K562 (cell line): ENCODE results near the gene NKAIN1. TPM values are rescaled to one million over a fixed set of nuclear protein-coding genes. Genes with fewer than 3 reads are reported as not detected.

Source experiments
- ATF1 ChIP-seq, 2 experiments: fragments of 450-650 bp in 1 of 2; IDR thresholded peaks; 2 replicates each; pipeline ENCODE4 v1.6.1; 2016; ENCODE audit warnings: missing compliant biosample characterization in 1 of 2, missing genetic modification characterization in 1 of 2
- BCL6 ChIP-seq: fragments of 250-450 bp; sonication (Bioruptor Pico); IDR thresholded peaks from 2 replicates; pipeline ENCODE4 v1.4.0; 2020
- BCOR ChIP-seq: fragments of 450-650 bp; IDR thresholded peaks from 2 replicates; pipeline ENCODE4 v1.6.1; 2016
- GABPB2 ChIP-seq: fragments of 250-450 bp; sonication (Bioruptor Pico); conservative IDR thresholded peaks from 2 replicates; pipeline ENCODE4 v1.5.1; 2021; ENCODE audit warnings: mild to moderate bottlenecking
- GTF2B ChIP-seq: IDR thresholded peaks from 2 replicates; pipeline ENCODE4 v1.6.1; 2011; ENCODE audit not compliant: insufficient read length; ENCODE audit errors: extremely low read depth
- HDAC2 ChIP-seq: fragments of 450-650 bp; IDR thresholded peaks from 2 replicates; pipeline ENCODE4 v1.6.1; 2016; ENCODE audit warnings: mild to moderate bottlenecking
- HINFP ChIP-seq: fragments of 450-650 bp; conservative IDR thresholded peaks from 2 replicates; pipeline ENCODE4 v1.6.1; 2016; ENCODE audit warnings: missing genetic modification characterization, low read depth, mild to moderate bottlenecking, control low read depth, missing compliant biosample characterization
- KAT7 ChIP-seq: sonication (generic); formaldehyde crosslinking; IDR thresholded peaks from 2 replicates; pipeline ENCODE4 v1.8.0; 2022; ENCODE audit warnings: missing genetic modification reagents, mild to moderate bottlenecking, borderline replicate concordance
- MBD1 ChIP-seq: fragments of 250-450 bp; sonication (Bioruptor Pico); IDR thresholded peaks from 2 replicates; pipeline ENCODE4 v1.8.0; 2022; ENCODE audit warnings: inconsistent platforms
- NUFIP1 ChIP-seq: fragments of 450-650 bp; IDR thresholded peaks from 2 replicates; pipeline ENCODE4 v1.6.1; 2018; ENCODE audit not compliant: partially characterized antibody
- POLR3A ChIP-seq: IDR thresholded peaks from 2 replicates; pipeline ENCODE4 v1.6.1; 2011; ENCODE audit warnings: borderline replicate concordance, mild to moderate bottlenecking, moderate library complexity; ENCODE audit not compliant: insufficient read length, insufficient read depth; ENCODE audit errors: extremely low read depth
- REST ChIP-seq, 2 experiments: fragments of 450-650 bp; formaldehyde crosslinking in 1 of 2; IDR thresholded peaks; 2 replicates each; pipeline versions ENCODE4 v1.4.0 to v1.6.1; 2014 to 2020; ENCODE audit warnings: mild to moderate bottlenecking in 2 of 2, borderline replicate concordance in 1 of 2, low read depth in 1 of 2
- RNF2 ChIP-seq: sonication (generic); IDR thresholded peaks from 2 replicates; pipeline ENCODE4 v1.6.1; 2016
- ZFX ChIP-seq: sonication (generic); formaldehyde crosslinking; IDR thresholded peaks from 2 replicates; pipeline ENCODE4 v1.8.0; 2022; ENCODE audit warnings: mild to moderate bottlenecking, missing genetic modification reagents, moderate library complexity
- ZNF316 ChIP-seq: fragments of 450-650 bp; IDR thresholded peaks from 2 replicates; pipeline ENCODE4 v1.6.1; 2016
- ZNF561 ChIP-seq: fragments of 450-650 bp; formaldehyde crosslinking; conservative IDR thresholded peaks from 2 replicates; pipeline ENCODE4 v1.4.0; 2020; ENCODE audit warnings: mild to moderate bottlenecking, moderate library complexity
- polyA plus RNA-seq, 8 experiments: library from polyadenylated mRNA; depleted of rRNA in 4 of 8; stranded (reverse) in 5 of 8; unstranded in 3 of 8; fragments of >200 nt; fragmentation: Nextera tagmentation in 2 of 8; fragmentation: Illumina TruSeq in 1 of 8; extraction: Ambion mirVana in 2 of 8; extraction: Trizol in 1 of 8; gene quantifications; 2 replicates each; pipeline versions ENCODE4 v1.2.1 to v1.2.3, GENCODE V29; 2011 to 2014; ENCODE audit warnings: inconsistent platforms in 1 of 8, missing spikeins in 1 of 8
- total RNA-seq, 7 experiments: library from RNA; depleted of rRNA in 6 of 7; stranded (reverse); fragments of >200 nt in 6 of 7; fragmentation: Illumina TruSeq in 2 of 7; extraction: Trizol in 2 of 7; gene quantifications; 2 replicates each; pipeline versions ENCODE4 v1.2.1 to v1.2.3, GENCODE V29; 2011 to 2021; ENCODE audit warnings: low replicate concordance in 1 of 7

The NKAIN1 gene
- total and polyA plus RNA-seq, 9 of the 15 experiments (the other 6 are each of a cell fraction or from before 2014, with no cell fraction given): 0.03 to 0.22 (median 0.04) TPM; not detected in 3

- TF ChIP-seq REST (IDR thresholded peaks at IDR 0.05; ENCODE audit: borderline replicate concordance) (peak; percentile 46; the same call in 1 of the 2 replicates), REST (CRISPR knock-in tag; IDR thresholded peaks at IDR 0.05; ENCODE audit: low read depth) (no peak; the same call in 1 of the 2 replicates), ZFX (CRISPR knock-in tag) (peak; percentile 79), GABPB2 (CRISPR knock-in tag) (no peak), BCL6 (CRISPR knock-in tag) (no peak), HINFP (tag) (no peak), HDAC2 (peak; percentile 79), ZNF316 (no peak), POLR3A (no peak), NUFIP1 (no peak), ATF1 (CRISPR knock-in tag; IDR thresholded peaks at IDR 0.05) (no peak), ATF1 (tag; IDR thresholded peaks at IDR 0.05) (peak; percentile 71), ZNF561 (CRISPR knock-in tag) (no peak), GTF2B (no peak), BCOR (no peak), MBD1 (CRISPR knock-in tag) (no peak), KAT7 (CRISPR knock-in tag) (peak; percentile 70; the same call in 1 of the 2 replicates), RNF2 (peak; percentile 62; the same call in 1 of the 2 replicates)
Measured at GRCh38 chr1:31155216-31155806, 84.4 kb downstream of the NKAIN1 start (continued).
